A673 (cell line): Measurements from ENCODE around the gene BCAT1.

ENCODE experiments used
- EZH2 ChIP-seq: fragments of 200-600 bp; sonication (generic); IDR thresholded peaks from 2 replicates; pipeline ENCODE4 v1.6.1; 2017; ENCODE audit warnings: borderline replicate concordance, low read depth, mild to moderate bottlenecking, mixed read lengths, antibody characterized with exemption, low read length; ENCODE audit not compliant: poor library complexity, severe bottlenecking
- TF ChIP-seq, protein P1 (sequence below): fragments of 300-800, 200-600 bp; sonication (generic); conservative IDR thresholded peaks from 2 replicates; pipeline ENCODE4 v1.5.1; 2017; ENCODE audit warnings: low read depth, mild to moderate bottlenecking, antibody characterized with exemption, low read length, moderate library complexity, mixed read lengths

DNA sequence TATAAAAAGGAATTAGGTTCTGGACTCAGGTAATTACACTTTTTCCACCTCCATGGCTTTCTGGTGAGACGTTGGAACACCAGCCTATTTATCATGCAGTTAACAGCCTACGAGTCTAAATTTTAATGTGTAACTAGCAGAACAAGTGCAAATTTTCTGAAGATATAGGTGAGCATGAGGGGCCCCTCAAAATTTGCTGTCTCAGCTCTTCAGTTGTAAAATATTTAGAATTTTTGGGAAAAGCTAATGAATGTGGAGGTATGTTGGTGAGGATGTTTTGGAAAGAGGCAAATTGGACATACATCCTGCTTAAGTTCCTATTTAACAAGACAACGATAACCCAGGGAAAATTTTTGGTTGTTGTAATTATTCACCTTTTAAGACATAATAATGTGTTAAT is 25.3 kb upstream of the BCAT1 start:
- TF ChIP-seq, protein P1, sequence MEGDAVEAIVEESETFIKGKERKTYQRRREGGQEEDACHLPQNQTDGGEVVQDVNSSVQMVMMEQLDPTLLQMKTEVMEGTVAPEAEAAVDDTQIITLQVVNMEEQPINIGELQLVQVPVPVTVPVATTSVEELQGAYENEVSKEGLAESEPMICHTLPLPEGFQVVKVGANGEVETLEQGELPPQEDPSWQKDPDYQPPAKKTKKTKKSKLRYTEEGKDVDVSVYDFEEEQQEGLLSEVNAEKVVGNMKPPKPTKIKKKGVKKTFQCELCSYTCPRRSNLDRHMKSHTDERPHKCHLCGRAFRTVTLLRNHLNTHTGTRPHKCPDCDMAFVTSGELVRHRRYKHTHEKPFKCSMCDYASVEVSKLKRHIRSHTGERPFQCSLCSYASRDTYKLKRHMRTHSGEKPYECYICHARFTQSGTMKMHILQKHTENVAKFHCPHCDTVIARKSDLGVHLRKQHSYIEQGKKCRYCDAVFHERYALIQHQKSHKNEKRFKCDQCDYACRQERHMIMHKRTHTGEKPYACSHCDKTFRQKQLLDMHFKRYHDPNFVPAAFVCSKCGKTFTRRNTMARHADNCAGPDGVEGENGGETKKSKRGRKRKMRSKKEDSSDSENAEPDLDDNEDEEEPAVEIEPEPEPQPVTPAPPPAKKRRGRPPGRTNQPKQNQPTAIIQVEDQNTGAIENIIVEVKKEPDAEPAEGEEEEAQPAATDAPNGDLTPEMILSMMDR: no peak
- TF ChIP-seq EZH2: no peak
